Measurements from ENCODE around the gene PAK4. TPM values are rescaled to one million over a fixed set of nuclear protein-coding genes. Genes with fewer than 3 reads are reported as not detected.
A peak's percentile ranks its signal among the peaks of the same experiment; 100 is the strongest.

The PAK4 gene
- total and polyA plus RNA-seq, 2 donors from 2014 or later, result 52.5 to 55.6 TPM

- no peak for TF ChIP-seq CTCF (IDR thresholded peaks at IDR 0.05; ENCODE audit: borderline replicate concordance, extremely low read depth, insufficient read depth)
- Histone ChIP-seq H3K9me3 (ENCODE audit: control insufficient read depth in 2 of 3, insufficient read depth in 1 of 3, low read length in 3 of 3) (no peaks in the 10 kb centered on the region), H3K9ac (ENCODE audit: low read length in 3 of 3) (no peak overlapping the region), H3K27me3 (ENCODE audit: control insufficient read depth, insufficient read depth, low read length) (no peaks in the 10 kb centered on the region), H3K36me3 (ENCODE audit: control insufficient read depth in 2 of 3, insufficient read depth in 3 of 3, low read length in 3 of 3) (peaks cover 0 to 6% (median 5%) of the 10 kb centered on the region in 3 donors), H3K4me1 (ENCODE audit: control insufficient read depth in 2 of 3, insufficient read depth in 2 of 3, low read depth in 1 of 3, low read length in 3 of 3) (peaks cover 0 to 16% (median 10%) of the 10 kb centered on the region in 3 donors), H3K27ac (ENCODE audit: low read depth in 2 of 2, low read length in 2 of 2) (no peak overlapping the region), H3K4me3 (ENCODE audit: low read length in 3 of 3) (no peak overlapping the region)
- FAIRE-seq (no peak), DNase-seq (no peak)
- intact Hi-C loops (cut with DNase I), result no loop called here
These were observed 45.0 kb downstream of the PAK4 start for GRCh38 chr19:39170386-39171231.

- H3K27me3 ChIP-seq (ENCODE audit: control insufficient read depth, insufficient read depth, low read length), result no peaks in the 10 kb centered on the region
- H3K36me3 ChIP-seq (ENCODE audit: control insufficient read depth in 2 of 3, insufficient read depth in 3 of 3, low read length in 3 of 3), result peaks cover 0 to 12% (median 9%) of the 10 kb centered on the region in 3 donors
- DNase-seq (no peak), FAIRE-seq (no peak)
- TF ChIP-seq CTCF (IDR thresholded peaks at IDR 0.05; ENCODE audit: borderline replicate concordance, extremely low read depth, insufficient read depth), result no peak
- intact Hi-C loops (cut with DNase I), result no loop called here
- no peaks in the 10 kb centered on the region for H3K9me3 ChIP-seq (ENCODE audit: control insufficient read depth in 2 of 3, insufficient read depth in 1 of 3, low read length in 3 of 3)
- H3K4me1 ChIP-seq (ENCODE audit: control insufficient read depth in 2 of 3, insufficient read depth in 2 of 3, low read depth in 1 of 3, low read length in 3 of 3), result peaks cover 0 to 8% (median 0%) of the 10 kb centered on the region in 3 donors
- no peak overlapping the region for H3K9ac ChIP-seq (ENCODE audit: low read length in 3 of 3)
- no peak overlapping the region for H3K4me3 ChIP-seq (ENCODE audit: low read length in 3 of 3)
- H3K27ac ChIP-seq (ENCODE audit: low read depth in 2 of 2, low read length in 2 of 2), result no peak overlapping the region
These were observed 46.2 kb downstream of the PAK4 start for GRCh38 chr19:39171479-39172465.

- FAIRE-seq (no peak), DNase-seq (peak in 1 of 5 donors; percentile 74)
- H3K27ac ChIP-seq (ENCODE audit: low read depth in 2 of 2, low read length in 2 of 2), result no peak overlapping the region
- H3K36me3 ChIP-seq (ENCODE audit: control insufficient read depth in 2 of 3, insufficient read depth in 3 of 3, low read length in 3 of 3), result peaks cover 0 to 19% (median 9%) of the 10 kb centered on the region in 3 donors
- no peaks in the 10 kb centered on the region for H3K27me3 ChIP-seq (ENCODE audit: control insufficient read depth, insufficient read depth, low read length)
- no peak for TF ChIP-seq CTCF (IDR thresholded peaks at IDR 0.05; ENCODE audit: borderline replicate concordance, extremely low read depth, insufficient read depth)
- intact Hi-C loops (cut with DNase I), result no loop called here
- H3K9ac ChIP-seq (ENCODE audit: low read length in 3 of 3), result no peak overlapping the region
- H3K4me3 ChIP-seq (ENCODE audit: low read length in 3 of 3), result no peak overlapping the region
- no peaks in the 10 kb centered on the region for H3K9me3 ChIP-seq (ENCODE audit: control insufficient read depth in 2 of 3, insufficient read depth in 1 of 3, low read length in 3 of 3)
- peaks cover 0 to 5% (median 0%) of the 10 kb centered on the region in 3 donors for H3K4me1 ChIP-seq (ENCODE audit: control insufficient read depth in 2 of 3, insufficient read depth in 2 of 3, low read depth in 1 of 3, low read length in 3 of 3)
These were observed 47.3 kb downstream of the PAK4 start for GRCh38 chr19:39172700-39173501.
